ENCODE data around the gene CHST3. TPM values are rescaled to one million over a fixed set of nuclear protein-coding genes. Genes with fewer than 3 reads are reported as not detected.
"Not testable (repeated sequence)": the region's sequence is repeated elsewhere in the genome, so short reads cannot be mapped to it uniquely, and the experiment has no call there.

CHST3 gene
- total RNA-seq, 4 donors from 2014 or later = 24.1 to 43.0 (median 38.7) TPM

DNA sequence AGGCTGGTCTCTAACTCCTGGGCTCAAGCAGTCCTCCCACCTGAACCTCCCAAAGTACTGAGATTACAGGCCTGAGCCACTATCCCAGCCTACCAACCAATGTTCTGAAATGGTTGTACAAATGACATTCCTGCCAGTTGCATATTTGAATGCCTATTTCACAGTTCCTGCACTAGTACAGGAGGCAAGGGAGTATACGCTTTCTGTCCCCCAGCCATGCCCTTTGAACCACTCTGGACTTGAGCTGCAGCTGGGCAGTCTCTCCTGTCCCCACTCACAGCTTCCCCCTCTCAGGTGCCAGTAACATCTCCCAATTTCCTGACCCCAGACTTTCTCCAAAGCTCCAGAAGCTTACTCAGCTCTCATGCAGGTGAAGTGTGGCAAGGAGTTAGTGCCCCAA is 65.2 kb downstream of the CHST3 start:
- Histone ChIP-seq H3K27ac (replicated peaks in 1 of 4) (no peak overlapping the region), H3K36me3 (no peaks in the 10 kb centered on the region), H3K4me3 (no peak overlapping the region), H3K27me3 (peaks cover 0 to 7% (median 0%) of the 10 kb centered on the region in 4 donors), H3K4me1 (peaks cover 0 to 22% (median 4%) of the 10 kb centered on the region in 4 donors), H3K9me3 (no peaks in the 10 kb centered on the region)
- intact Hi-C loops (cut with DNase I) = no loop called here
- DNase-seq (ENCODE audit: extremely low spot score) = no peak
- TF ChIP-seq, protein P1, sequence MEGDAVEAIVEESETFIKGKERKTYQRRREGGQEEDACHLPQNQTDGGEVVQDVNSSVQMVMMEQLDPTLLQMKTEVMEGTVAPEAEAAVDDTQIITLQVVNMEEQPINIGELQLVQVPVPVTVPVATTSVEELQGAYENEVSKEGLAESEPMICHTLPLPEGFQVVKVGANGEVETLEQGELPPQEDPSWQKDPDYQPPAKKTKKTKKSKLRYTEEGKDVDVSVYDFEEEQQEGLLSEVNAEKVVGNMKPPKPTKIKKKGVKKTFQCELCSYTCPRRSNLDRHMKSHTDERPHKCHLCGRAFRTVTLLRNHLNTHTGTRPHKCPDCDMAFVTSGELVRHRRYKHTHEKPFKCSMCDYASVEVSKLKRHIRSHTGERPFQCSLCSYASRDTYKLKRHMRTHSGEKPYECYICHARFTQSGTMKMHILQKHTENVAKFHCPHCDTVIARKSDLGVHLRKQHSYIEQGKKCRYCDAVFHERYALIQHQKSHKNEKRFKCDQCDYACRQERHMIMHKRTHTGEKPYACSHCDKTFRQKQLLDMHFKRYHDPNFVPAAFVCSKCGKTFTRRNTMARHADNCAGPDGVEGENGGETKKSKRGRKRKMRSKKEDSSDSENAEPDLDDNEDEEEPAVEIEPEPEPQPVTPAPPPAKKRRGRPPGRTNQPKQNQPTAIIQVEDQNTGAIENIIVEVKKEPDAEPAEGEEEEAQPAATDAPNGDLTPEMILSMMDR (IDR thresholded peaks at IDR 0.05) = no peak
- no peak for TF ChIP-seq POLR2AphosphoS5 (IDR thresholded peaks at IDR 0.05)
- no peak for TF ChIP-seq EP300 (IDR thresholded peaks at IDR 0.05)
- no peak for TF ChIP-seq POLR2A (IDR thresholded peaks at IDR 0.05; ENCODE audit: low read depth)
- 91% methylated on average over 1 of the region's 1 CpG for WGBS

DNA sequence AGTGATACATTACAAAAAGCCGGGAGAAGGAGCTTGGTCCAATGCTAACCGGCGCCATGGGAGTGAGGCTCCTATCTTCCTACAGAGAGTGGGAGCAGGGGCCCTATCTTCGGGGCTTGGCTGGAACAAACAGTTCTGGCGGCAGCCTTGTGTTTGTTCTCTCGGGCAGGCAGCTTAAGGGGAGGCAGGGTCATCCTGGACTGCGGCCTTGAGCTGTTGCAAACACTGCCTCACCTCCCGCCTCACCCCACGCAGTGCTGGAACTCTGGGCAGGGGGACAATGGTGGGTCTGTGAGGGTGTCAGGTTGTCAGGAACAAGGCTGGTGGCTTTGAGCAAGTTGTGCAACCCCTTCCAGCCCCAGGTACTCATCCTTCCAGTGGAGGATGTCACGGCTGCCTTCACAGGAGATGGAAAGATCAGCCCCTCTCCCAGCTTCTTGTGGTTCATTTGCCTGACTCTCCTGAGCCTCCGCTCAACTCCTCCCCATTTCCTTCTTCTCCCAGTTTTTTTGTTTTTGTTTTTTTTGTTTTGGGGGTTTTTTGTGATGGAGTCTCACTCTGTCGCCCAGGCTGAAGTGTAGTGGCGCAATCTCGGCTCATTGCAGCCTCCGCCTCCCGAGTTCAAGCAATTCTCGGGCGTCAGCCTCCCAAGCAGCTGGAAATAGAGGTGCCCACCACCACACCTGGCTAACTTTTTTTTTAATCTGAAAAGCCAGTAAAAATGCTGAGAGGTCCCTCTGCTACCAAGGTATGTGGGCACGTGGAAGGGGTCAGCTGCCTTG is 66.8 kb downstream of the CHST3 start:
- 88% methylated on average over 17 of the region's 19 CpGs for WGBS
- H3K27ac ChIP-seq (replicated peaks in 1 of 4) = no peak overlapping the region
- no peaks in the 10 kb centered on the region for H3K36me3 ChIP-seq
- TF ChIP-seq, protein P1 (IDR thresholded peaks at IDR 0.05) = no peak
- TF ChIP-seq EP300 (IDR thresholded peaks at IDR 0.05) (no peak), POLR2A (IDR thresholded peaks at IDR 0.05; ENCODE audit: low read depth) (no peak), POLR2AphosphoS5 (IDR thresholded peaks at IDR 0.05) (no peak)
- peaks cover 0 to 7% (median 0%) of the 10 kb centered on the region in 4 donors for H3K27me3 ChIP-seq
- no peak overlapping the region for H3K4me3 ChIP-seq
- intact Hi-C loops (cut with DNase I) = no loop called here
- no peak for DNase-seq (ENCODE audit: extremely low spot score)
- peaks cover 0 to 23% (median 4%) of the 10 kb centered on the region in 4 donors for H3K4me1 ChIP-seq
- H3K9me3 ChIP-seq = no peaks in the 10 kb centered on the region

DNA sequence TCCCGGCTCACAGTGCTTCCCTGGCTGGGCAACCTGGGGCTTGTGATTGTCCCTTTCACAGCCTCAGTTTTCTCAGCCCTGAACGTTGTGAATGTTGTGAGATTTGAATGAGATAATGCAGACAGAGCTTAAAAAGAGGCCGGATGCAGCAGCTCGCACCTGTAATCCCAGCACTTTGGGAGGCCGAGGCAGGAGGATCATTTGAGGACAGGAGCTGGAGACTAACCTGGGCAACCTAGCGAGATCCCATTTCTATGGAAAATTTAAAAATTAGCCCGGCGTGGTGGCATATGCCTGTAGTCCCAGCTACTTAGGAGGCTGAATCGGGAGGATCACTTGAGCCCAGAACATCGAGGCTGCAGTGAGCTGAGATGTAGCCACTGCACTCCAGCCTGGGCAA is 67.5 kb downstream of the CHST3 start:
- TF ChIP-seq, protein P1 (IDR thresholded peaks at IDR 0.05) = no peak
- TF ChIP-seq EP300 (IDR thresholded peaks at IDR 0.05) (no peak), POLR2AphosphoS5 (IDR thresholded peaks at IDR 0.05) (no peak), POLR2A (IDR thresholded peaks at IDR 0.05; ENCODE audit: low read depth) (no peak)
- no peaks in the 10 kb centered on the region for H3K36me3 ChIP-seq
- H3K4me1 ChIP-seq = peaks cover 0 to 18% (median 3%) of the 10 kb centered on the region in 4 donors
- no peak overlapping the region for H3K27ac ChIP-seq (replicated peaks in 1 of 4)
- intact Hi-C loops (cut with DNase I) = no loop called here
- H3K27me3 ChIP-seq = peaks cover 0 to 7% (median 0%) of the 10 kb centered on the region in 4 donors
- no peak for DNase-seq (ENCODE audit: extremely low spot score)
- no peaks in the 10 kb centered on the region for H3K9me3 ChIP-seq
- H3K4me3 ChIP-seq = no peak overlapping the region
- 75% methylated on average over 5 of the region's 10 CpGs for WGBS

DNA sequence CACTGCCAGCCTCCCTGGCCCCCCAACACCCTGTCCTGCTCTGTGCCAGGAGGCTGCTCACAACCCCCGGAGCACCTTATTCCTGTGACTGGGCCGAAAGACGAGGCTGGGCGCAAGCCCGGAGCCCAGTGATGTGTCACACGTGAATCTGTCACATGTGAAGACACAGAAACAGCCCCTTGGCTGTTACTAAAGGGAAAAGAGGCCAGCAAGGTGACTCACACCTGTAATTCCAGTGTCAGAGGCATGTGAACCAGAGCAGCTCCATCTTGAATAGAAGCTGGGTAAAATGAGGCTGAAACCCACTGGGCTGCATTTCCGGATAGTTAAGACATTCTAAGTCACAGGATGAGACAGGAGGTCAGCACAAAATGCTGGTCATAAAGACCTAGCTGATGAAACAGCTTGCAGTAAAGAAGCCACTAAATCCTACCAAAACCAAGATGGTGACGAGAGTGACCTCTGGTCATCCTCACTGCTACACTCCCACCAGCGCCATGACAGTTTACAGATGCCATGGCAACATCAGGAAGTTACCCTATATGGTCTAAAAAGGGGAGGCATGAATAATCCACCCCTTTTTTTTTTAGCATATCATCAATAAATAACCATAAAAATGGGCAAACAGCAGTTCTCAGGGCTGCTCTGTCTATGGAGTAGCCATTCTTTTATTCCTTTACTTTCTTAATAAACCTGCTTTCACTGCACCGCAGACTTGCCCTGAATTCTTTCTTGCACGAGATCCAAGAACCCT is 68.4 kb downstream of the CHST3 start:
- DNase-seq (ENCODE audit: extremely low spot score); H3K27me3 ChIP-seq; H3K36me3 ChIP-seq; H3K9me3 ChIP-seq; intact Hi-C loops (cut with DNase I); H3K27ac ChIP-seq (replicated peaks in 1 of 4); H3K4me3 ChIP-seq: not testable (repeated sequence)
- WGBS = 89% methylated on average over 11 of the region's 11 CpGs
- H3K4me1 ChIP-seq = peaks cover 0 to 17% (median 0%) of the 10 kb centered on the region in 4 donors

DNA sequence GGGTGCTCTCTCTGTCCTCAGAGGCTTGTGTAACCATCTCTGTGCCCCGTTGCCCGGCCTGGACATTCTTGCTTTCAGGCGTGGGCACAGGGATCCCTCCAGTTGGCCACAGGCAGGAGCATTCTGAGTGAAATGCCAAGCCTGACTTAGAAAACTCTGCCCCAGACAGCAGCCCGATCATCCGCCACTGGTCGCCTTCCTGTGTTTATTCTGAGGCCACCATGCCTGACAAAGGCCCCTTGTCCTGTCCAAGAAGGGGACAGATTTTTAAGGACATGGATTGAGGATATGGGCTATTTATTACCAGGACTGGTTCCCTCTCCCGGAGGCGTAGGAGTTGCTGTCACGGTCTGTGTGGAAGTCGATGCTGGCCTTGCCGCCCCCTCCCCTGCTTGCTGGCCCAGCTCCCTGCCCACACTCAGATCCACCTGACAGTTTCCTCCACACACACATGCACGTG is 69.9 kb downstream of the CHST3 start:
- TF ChIP-seq POLR2A (IDR thresholded peaks at IDR 0.05; ENCODE audit: low read depth) = no peak
- TF ChIP-seq EP300 (IDR thresholded peaks at IDR 0.05) = no peak
- TF ChIP-seq POLR2AphosphoS5 (IDR thresholded peaks at IDR 0.05) = no peak
- TF ChIP-seq, protein P1 (IDR thresholded peaks at IDR 0.05) = no peak
- H3K36me3 ChIP-seq = no peaks in the 10 kb centered on the region
- peaks cover 0 to 7% (median 0%) of the 10 kb centered on the region in 4 donors for H3K27me3 ChIP-seq
- H3K27ac ChIP-seq (replicated peaks in 1 of 4) = no peak overlapping the region
- H3K9me3 ChIP-seq = no peaks in the 10 kb centered on the region
- H3K4me1 ChIP-seq = peaks cover 0 to 17% (median 0%) of the 10 kb centered on the region in 4 donors
- DNase-seq (ENCODE audit: extremely low spot score) = no peak
- intact Hi-C loops (cut with DNase I) = no loop called here
- 79% methylated on average over 11 of the region's 12 CpGs for WGBS
- no peak overlapping the region for H3K4me3 ChIP-seq
